GM12878 (cell line): ENCODE data around the gene FAM114A1. TPM values are rescaled to one million over a fixed set of nuclear protein-coding genes. Genes with fewer than 3 reads are reported as not detected.

Experiments used
- ATAC-seq: fragments of 200-7000 bp; cut with Tn5 transposase; 3 replicates; pipeline ENCODE4 v1.9.1; 2020; ENCODE audit warnings: mild to moderate bottlenecking, moderate library complexity
- BruUV-seq: library from RNA; stranded (reverse); fragments of 400-500 nt; replicated peaks from 2 replicates; lab custom pipeline; 2021; lab: Mats Ljungman, UMichigan
- CTCF ChIA-PET: fragments of 300-600 bp; sonication (Branson Sonifier 250); formaldehyde crosslinking; extraction: SDS; loops from one replicate; lab custom pipeline; 2021; ENCODE audit warnings: inconsistent platforms; lab: Yijun Ruan, JAX
- POLR2A ChIA-PET: fragments of 350-600 bp; formaldehyde crosslinking; extraction: SDS; loops from one replicate; lab custom pipeline; 2021; ENCODE audit warnings: inconsistent platforms; lab: Charles Lee
- RAD21 ChIA-PET: fragments of 300-600 bp; sonication (Branson Sonifier 250); formaldehyde crosslinking; loops from one replicate; lab custom pipeline; 2023; ENCODE audit warnings: antibody characterized with exemption; ENCODE audit not compliant: unreplicated experiment; lab: Charles Lee
- SMC1A ChIA-PET: fragments of 300-600 bp; sonication (Branson Sonifier 250); formaldehyde crosslinking; loops from one replicate; lab custom pipeline; 2023; ENCODE audit not compliant: unreplicated experiment, uncharacterized antibody; lab: Charles Lee
- DNase-seq: peaks from one replicate; pipeline ENCODE4 v3.0.0-alpha.2; 2011; ENCODE audit warnings: low read depth, low spot score
- FAIRE-seq: peaks from 3 replicates; lab custom pipeline; 2011; peaks lifted over from hg19 to GRCh38; lab: Jason Lieb, UNC
- H2AFZ ChIP-seq: 2 replicates; pipeline ENCODE4 v1.6.0; 2011; ENCODE audit warnings: low read depth, low read length, control low read depth; ENCODE audit not compliant: control insufficient read depth
- H3K27ac ChIP-seq: 2 replicates; pipeline ENCODE4 v1.5.1; 2011; ENCODE audit warnings: control low read depth; ENCODE audit not compliant: control insufficient read depth, insufficient read depth
- H3K27me3 ChIP-seq, 2 experiments: replicated peaks in 1 of 2; 2 replicates each; pipeline versions ENCODE4 v1.6.0 to v1.6.1; 2011; ENCODE audit warnings: low read length in 1 of 2; ENCODE audit not compliant: control insufficient read depth in 2 of 2, insufficient read depth in 2 of 2
- H3K36me3 ChIP-seq, 2 experiments: 2 replicates each; pipeline ENCODE4 v1.5.1; 2011; ENCODE audit warnings: low read length in 1 of 2; ENCODE audit not compliant: control insufficient read depth in 2 of 2, insufficient read depth in 2 of 2
- H3K4me1 ChIP-seq: 2 replicates; pipeline ENCODE4 v1.6.1; 2011; ENCODE audit warnings: mild to moderate bottlenecking, low read length, moderate library complexity, mixed read lengths; ENCODE audit not compliant: control insufficient read depth, insufficient read depth
- H3K4me2 ChIP-seq: 2 replicates; pipeline ENCODE4 v1.6.0; 2011; ENCODE audit warnings: control low read depth; ENCODE audit not compliant: control insufficient read depth, insufficient read depth
- H3K4me3 ChIP-seq: fragments of 200-600 bp; sonication (generic); 2 replicates; pipeline ENCODE4 v1.5.1; 2016
- H3K79me2 ChIP-seq: 2 replicates; pipeline ENCODE4 v1.6.0; 2011; ENCODE audit warnings: low read length; ENCODE audit not compliant: control insufficient read depth, insufficient read depth
- H3K9ac ChIP-seq: 2 replicates; pipeline ENCODE4 v1.8.0; 2011; ENCODE audit warnings: low read length, control low read depth, mixed read lengths; ENCODE audit not compliant: control insufficient read depth, insufficient read depth
- H3K9me3 ChIP-seq: replicated peaks from 3 replicates; pipeline ENCODE4 v1.5.1; 2011; ENCODE audit warnings: mild to moderate bottlenecking, low read length; ENCODE audit not compliant: control insufficient read depth, insufficient read depth
- H4K20me1 ChIP-seq: 2 replicates; pipeline ENCODE4 v1.6.0; 2011; ENCODE audit not compliant: control insufficient read depth, insufficient read depth
- ATF7 ChIP-seq: fragments of 450-650 bp; IDR thresholded peaks from 2 replicates; pipeline ENCODE4 v1.6.1; 2016; ENCODE audit warnings: low read depth, mild to moderate bottlenecking
- DPF2 ChIP-seq: fragments of 450-650 bp; IDR thresholded peaks from 2 replicates; pipeline ENCODE4 v1.6.1; 2017; ENCODE audit warnings: mild to moderate bottlenecking
- FOXM1 ChIP-seq: IDR thresholded peaks from 2 replicates; pipeline ENCODE4 v1.6.1; 2012; ENCODE audit warnings: low read depth, mild to moderate bottlenecking, inconsistent platforms, low read length, moderate library complexity
- KDM1A ChIP-seq: fragments of 200-600 bp; sonication (generic); IDR thresholded peaks from 2 replicates; pipeline ENCODE4 v1.6.1; 2016; ENCODE audit warnings: borderline replicate concordance
- RAD21 ChIP-seq: IDR thresholded peaks from 2 replicates; pipeline ENCODE4 v1.6.1; 2011; ENCODE audit warnings: mild to moderate bottlenecking, low read depth, low read length, moderate library complexity; ENCODE audit not compliant: insufficient read depth
- RAD51 ChIP-seq: fragments of 450-650 bp; IDR thresholded peaks from 2 replicates; pipeline ENCODE4 v1.6.1; 2016; ENCODE audit warnings: moderate library complexity, mild to moderate bottlenecking, inconsistent platforms
- SUZ12 ChIP-seq: fragments of 200-600 bp; sonication (generic); IDR thresholded peaks from one replicate; pipeline ENCODE4 v1.6.1; 2018; ENCODE audit warnings: antibody characterized with exemption, mild to moderate bottlenecking; ENCODE audit not compliant: unreplicated experiment
- ZBED1 ChIP-seq: IDR thresholded peaks from 2 replicates; pipeline ENCODE4 v1.6.1; 2016; ENCODE audit warnings: borderline replicate concordance
- ZNF217 ChIP-seq: fragments of 450-650 bp; IDR thresholded peaks from 2 replicates; pipeline ENCODE4 v1.6.1; 2017; ENCODE audit warnings: antibody characterized with exemption, mild to moderate bottlenecking
- ZNF24 ChIP-seq: fragments of 450-650 bp; IDR thresholded peaks from 2 replicates; pipeline ENCODE4 v1.6.1; 2017; ENCODE audit warnings: antibody characterized with exemption, mild to moderate bottlenecking
- WGBS: methylation state at CpG from one replicate; pipeline ENCODE4 v1.1.6; 2016; ENCODE audit warnings: low lambda C conversion rate; ENCODE audit not compliant: insufficient replicate concordance, insufficient coverage; ENCODE audit errors: missing lambda C conversion rate; 5-methylcytosine and 5-hydroxymethylcytosine counted together
- in situ Hi-C: fragments of 300-500 bp; cut with MboI; formaldehyde crosslinking; loops from 9 replicates; pipeline ENCODE4 v1.14.3; 2018; ENCODE audit warnings: mixed read lengths
- intact Hi-C: fragments of 100-400 bp; cut with micrococcal nuclease; formaldehyde crosslinking; loops from one replicate; pipeline ENCODE4 v1.14.2; 2022; ENCODE audit not compliant: unreplicated experiment
- polyA plus RNA-seq, 11 experiments: library from polyadenylated mRNA; depleted of rRNA in 4 of 11; unstranded in 6 of 11; stranded (reverse) in 5 of 11; fragments of >200 nt; fragmentation: Nextera tagmentation in 4 of 11; fragmentation: Illumina TruSeq in 1 of 11; extraction: Ambion mirVana in 4 of 11; extraction: Trizol in 1 of 11; gene quantifications; 1 replicate in 1 of 11; 2 replicates in 10 of 11; pipeline versions ENCODE4 v1.2.1 to v1.2.3, GENCODE V29; 2011 to 2016; ENCODE audit warnings: inconsistent platforms in 2 of 11, missing spikeins in 2 of 11, low read depth in 1 of 11
- total RNA-seq, 4 experiments: library from RNA; depleted of rRNA in 3 of 4; stranded (reverse); fragments of >200 nt in 3 of 4; fragmentation: Illumina TruSeq in 1 of 4; extraction: Trizol in 1 of 4; gene quantifications; 2 replicates each; pipeline versions ENCODE4 v1.2.1 to v1.2.3, GENCODE V29; 2013 to 2021
- TF ChIP-seq, protein P1 (sequence below): fragments of 450-650 bp; IDR thresholded peaks from 2 replicates; pipeline ENCODE4 v1.6.1; 2016; ENCODE audit warnings: mild to moderate bottlenecking
- TF ChIP-seq, protein P2 (sequence below): fragments of 450-650 bp; formaldehyde crosslinking; IDR thresholded peaks from 2 replicates; pipeline ENCODE4 v1.4.0; 2020; ENCODE audit warnings: mild to moderate bottlenecking, moderate library complexity
- TF ChIP-seq, protein P3 (sequence below): fragments of 450-650 bp; IDR thresholded peaks from 2 replicates; pipeline ENCODE4 v1.6.1; 2017; ENCODE audit warnings: borderline replicate concordance
- TF ChIP-seq, protein P4 (sequence below): IDR thresholded peaks from 2 replicates; pipeline ENCODE4 v1.6.1; 2011; ENCODE audit warnings: borderline replicate concordance, low read depth, mild to moderate bottlenecking, moderate library complexity, mixed read lengths, low read length; ENCODE audit not compliant: insufficient read depth; ENCODE audit errors: extremely low read length
- TF ChIP-seq, protein P5 (sequence below): fragments of 450-650 bp; IDR thresholded peaks from 2 replicates; pipeline ENCODE4 v1.6.1; 2016; ENCODE audit warnings: mild to moderate bottlenecking

Gene FAM114A1
- total and polyA plus RNA-seq, 10 of the 15 experiments (the other 5 are each of a cell fraction or from before 2014, with no cell fraction given), result 1.3 to 6.2 (median 3.9) TPM

DNA sequence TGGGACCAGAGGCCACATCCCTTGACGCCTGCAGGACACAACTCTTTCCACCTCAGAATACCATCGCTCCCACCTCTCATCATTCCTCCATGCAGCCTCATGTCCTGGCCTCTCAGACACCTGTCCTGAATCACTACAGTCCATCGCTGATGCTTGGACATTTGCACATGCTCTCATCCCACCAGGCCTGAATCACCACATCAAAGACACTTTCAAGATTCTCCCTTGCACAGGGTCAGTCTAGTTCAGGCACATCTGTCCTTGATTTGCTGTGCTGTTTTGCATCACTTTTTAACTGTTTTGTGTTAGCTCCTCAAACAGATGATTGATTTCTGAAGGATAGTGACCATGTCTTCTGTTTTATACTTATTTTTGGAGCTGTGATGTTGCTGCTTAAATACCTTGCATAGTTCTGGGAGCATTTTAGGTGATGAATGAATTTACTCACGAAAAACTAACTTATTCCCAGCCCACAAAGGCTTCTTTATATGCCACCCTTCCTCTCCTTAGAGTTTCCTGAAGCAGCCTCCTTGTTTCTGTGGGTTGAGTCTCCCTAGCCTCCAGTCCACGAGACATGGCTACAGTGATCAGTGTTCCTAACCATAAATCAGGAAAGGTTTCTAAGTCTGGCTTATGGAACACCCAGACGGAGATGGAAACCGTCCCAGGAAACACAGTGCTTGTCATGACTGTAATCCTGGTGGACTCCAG is 2.6 kb downstream of the FAM114A1 start:
- no peaks in the 10 kb centered on the region for H4K20me1 ChIP-seq
- no peak overlapping the region for H3K4me2 ChIP-seq
- H3K27me3 ChIP-seq, result no peaks in the 10 kb centered on the region
- ChIA-PET SMC1A (interaction anchor here (1.5 kb wide), 1 partner anchor 17 kb away, joined by 4 read pairs; no protein-coding TSS in a partner anchor), CTCF (interaction anchor here (0.6 to 3.7 kb wide), 4 partner anchors 10 to 110 kb away, joined by 3 to 29 read pairs (median 6); no protein-coding TSS in a partner anchor), RAD21 (interaction anchor here (1.2 to 1.6 kb wide), 2 partner anchors 18 kb away, joined by 3 to 5 read pairs; no protein-coding TSS in a partner anchor), POLR2A (interaction anchor here (0.6 kb wide), 1 partner anchor 44 kb away, joined by 3 read pairs; no protein-coding TSS in a partner anchor)
- in situ Hi-C loops, result loop anchor here (25.0 kb wide), 1 partner anchor 558 kb away; no protein-coding TSS in a partner anchor
- H3K9me3 ChIP-seq, result no peaks in the 10 kb centered on the region
- intact Hi-C loops, result no loop called here
- ATAC-seq, result no peak
- no peak for DNase-seq
- WGBS, result 74% methylated on average over 7 of the region's 7 CpGs
- no peak overlapping the region for H2AFZ ChIP-seq
- no peak overlapping the region for H3K9ac ChIP-seq
- BruUV-seq, result no TSS peak
- FAIRE-seq, result no peak
- no peaks in the 10 kb centered on the region for H3K36me3 ChIP-seq
- peaks cover 2% of the 10 kb centered on the region; the same call in 1 of the 2 replicates for H3K79me2 ChIP-seq
- peaks cover 7% of the 10 kb centered on the region for H3K4me1 ChIP-seq
- H3K4me3 ChIP-seq, result no peak overlapping the region
- H3K27ac ChIP-seq, result no peak overlapping the region
- no peak for TF ChIP-seq ZBED1
- TF ChIP-seq RAD21, result no peak
- TF ChIP-seq KDM1A, result no peak
- no peak for TF ChIP-seq SUZ12
- TF ChIP-seq ZNF217, result no peak
- no peak for TF ChIP-seq ATF7
- TF ChIP-seq FOXM1, result no peak
- TF ChIP-seq ZNF24, result no peak
- no peak for TF ChIP-seq DPF2
- no peak for TF ChIP-seq RAD51
- TF ChIP-seq, protein P1, sequence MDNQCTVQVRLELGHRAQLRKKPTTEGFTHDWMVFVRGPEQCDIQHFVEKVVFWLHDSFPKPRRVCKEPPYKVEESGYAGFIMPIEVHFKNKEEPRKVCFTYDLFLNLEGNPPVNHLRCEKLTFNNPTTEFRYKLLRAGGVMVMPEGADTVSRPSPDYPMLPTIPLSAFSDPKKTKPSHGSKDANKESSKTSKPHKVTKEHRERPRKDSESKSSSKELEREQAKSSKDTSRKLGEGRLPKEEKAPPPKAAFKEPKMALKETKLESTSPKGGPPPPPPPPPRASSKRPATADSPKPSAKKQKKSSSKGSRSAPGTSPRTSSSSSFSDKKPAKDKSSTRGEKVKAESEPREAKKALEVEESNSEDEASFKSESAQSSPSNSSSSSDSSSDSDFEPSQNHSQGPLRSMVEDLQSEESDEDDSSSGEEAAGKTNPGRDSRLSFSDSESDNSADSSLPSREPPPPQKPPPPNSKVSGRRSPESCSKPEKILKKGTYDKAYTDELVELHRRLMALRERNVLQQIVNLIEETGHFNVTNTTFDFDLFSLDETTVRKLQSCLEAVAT, result no peak
- TF ChIP-seq, protein P2, sequence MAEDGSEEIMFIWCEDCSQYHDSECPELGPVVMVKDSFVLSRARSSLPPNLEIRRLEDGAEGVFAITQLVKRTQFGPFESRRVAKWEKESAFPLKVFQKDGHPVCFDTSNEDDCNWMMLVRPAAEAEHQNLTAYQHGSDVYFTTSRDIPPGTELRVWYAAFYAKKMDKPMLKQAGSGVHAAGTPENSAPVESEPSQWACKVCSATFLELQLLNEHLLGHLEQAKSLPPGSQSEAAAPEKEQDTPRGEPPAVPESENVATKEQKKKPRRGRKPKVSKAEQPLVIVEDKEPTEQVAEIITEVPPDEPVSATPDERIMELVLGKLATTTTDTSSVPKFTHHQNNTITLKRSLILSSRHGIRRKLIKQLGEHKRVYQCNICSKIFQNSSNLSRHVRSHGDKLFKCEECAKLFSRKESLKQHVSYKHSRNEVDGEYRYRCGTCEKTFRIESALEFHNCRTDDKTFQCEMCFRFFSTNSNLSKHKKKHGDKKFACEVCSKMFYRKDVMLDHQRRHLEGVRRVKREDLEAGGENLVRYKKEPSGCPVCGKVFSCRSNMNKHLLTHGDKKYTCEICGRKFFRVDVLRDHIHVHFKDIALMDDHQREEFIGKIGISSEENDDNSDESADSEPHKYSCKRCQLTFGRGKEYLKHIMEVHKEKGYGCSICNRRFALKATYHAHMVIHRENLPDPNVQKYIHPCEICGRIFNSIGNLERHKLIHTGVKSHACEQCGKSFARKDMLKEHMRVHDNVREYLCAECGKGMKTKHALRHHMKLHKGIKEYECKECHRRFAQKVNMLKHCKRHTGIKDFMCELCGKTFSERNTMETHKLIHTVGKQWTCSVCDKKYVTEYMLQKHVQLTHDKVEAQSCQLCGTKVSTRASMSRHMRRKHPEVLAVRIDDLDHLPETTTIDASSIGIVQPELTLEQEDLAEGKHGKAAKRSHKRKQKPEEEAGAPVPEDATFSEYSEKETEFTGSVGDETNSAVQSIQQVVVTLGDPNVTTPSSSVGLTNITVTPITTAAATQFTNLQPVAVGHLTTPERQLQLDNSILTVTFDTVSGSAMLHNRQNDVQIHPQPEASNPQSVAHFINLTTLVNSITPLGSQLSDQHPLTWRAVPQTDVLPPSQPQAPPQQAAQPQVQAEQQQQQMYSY (CRISPR knock-in tag), result no peak
- TF ChIP-seq, protein P3, sequence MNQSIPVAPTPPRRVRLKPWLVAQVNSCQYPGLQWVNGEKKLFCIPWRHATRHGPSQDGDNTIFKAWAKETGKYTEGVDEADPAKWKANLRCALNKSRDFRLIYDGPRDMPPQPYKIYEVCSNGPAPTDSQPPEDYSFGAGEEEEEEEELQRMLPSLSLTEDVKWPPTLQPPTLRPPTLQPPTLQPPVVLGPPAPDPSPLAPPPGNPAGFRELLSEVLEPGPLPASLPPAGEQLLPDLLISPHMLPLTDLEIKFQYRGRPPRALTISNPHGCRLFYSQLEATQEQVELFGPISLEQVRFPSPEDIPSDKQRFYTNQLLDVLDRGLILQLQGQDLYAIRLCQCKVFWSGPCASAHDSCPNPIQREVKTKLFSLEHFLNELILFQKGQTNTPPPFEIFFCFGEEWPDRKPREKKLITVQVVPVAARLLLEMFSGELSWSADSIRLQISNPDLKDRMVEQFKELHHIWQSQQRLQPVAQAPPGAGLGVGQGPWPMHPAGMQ, result no peak
- TF ChIP-seq, protein P4, sequence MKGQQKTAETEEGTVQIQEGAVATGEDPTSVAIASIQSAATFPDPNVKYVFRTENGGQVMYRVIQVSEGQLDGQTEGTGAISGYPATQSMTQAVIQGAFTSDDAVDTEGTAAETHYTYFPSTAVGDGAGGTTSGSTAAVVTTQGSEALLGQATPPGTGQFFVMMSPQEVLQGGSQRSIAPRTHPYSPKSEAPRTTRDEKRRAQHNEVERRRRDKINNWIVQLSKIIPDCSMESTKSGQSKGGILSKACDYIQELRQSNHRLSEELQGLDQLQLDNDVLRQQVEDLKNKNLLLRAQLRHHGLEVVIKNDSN, result no peak
- TF ChIP-seq, protein P5, sequence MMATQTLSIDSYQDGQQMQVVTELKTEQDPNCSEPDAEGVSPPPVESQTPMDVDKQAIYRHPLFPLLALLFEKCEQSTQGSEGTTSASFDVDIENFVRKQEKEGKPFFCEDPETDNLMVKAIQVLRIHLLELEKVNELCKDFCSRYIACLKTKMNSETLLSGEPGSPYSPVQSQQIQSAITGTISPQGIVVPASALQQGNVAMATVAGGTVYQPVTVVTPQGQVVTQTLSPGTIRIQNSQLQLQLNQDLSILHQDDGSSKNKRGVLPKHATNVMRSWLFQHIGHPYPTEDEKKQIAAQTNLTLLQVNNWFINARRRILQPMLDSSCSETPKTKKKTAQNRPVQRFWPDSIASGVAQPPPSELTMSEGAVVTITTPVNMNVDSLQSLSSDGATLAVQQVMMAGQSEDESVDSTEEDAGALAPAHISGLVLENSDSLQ, result no peak
